WTC11 (cell line): ENCODE results near the gene PIEZO1.

Source experiments
- ATF3 ChIP-seq: sonication (generic); formaldehyde crosslinking; conservative IDR thresholded peaks from 2 replicates; pipeline ENCODE4 v1.8.1; 2022; ENCODE audit warnings: mild to moderate bottlenecking, missing genetic modification reagents
- CREB1 ChIP-seq: sonication (generic); formaldehyde crosslinking; IDR thresholded peaks from 2 replicates; pipeline ENCODE4 v1.8.0; 2023; ENCODE audit warnings: mild to moderate bottlenecking, missing genetic modification reagents
- FOXP1 ChIP-seq: sonication (generic); formaldehyde crosslinking; IDR thresholded peaks from 2 replicates; pipeline ENCODE4 v1.8.0; 2022; ENCODE audit warnings: missing genetic modification reagents, mild to moderate bottlenecking, moderate library complexity, borderline replicate concordance
- GABPB1 ChIP-seq: sonication (generic); formaldehyde crosslinking; IDR thresholded peaks from 2 replicates; pipeline ENCODE4 v1.8.1; 2023; ENCODE audit warnings: mild to moderate bottlenecking, missing genetic modification reagents
- JUN ChIP-seq: sonication (generic); formaldehyde crosslinking; IDR thresholded peaks from 2 replicates; pipeline ENCODE4 v1.8.0; 2023; ENCODE audit warnings: mild to moderate bottlenecking, missing genetic modification reagents
- MAX ChIP-seq: sonication (generic); formaldehyde crosslinking; IDR thresholded peaks from 2 replicates; pipeline ENCODE4 v1.8.0; 2022; ENCODE audit warnings: mild to moderate bottlenecking, missing genetic modification reagents
- NFYB ChIP-seq: sonication (generic); formaldehyde crosslinking; conservative IDR thresholded peaks from 2 replicates; pipeline ENCODE4 v1.8.0; 2022; ENCODE audit warnings: low read depth, missing genetic modification reagents
- NR1H2 ChIP-seq: sonication (generic); formaldehyde crosslinking; IDR thresholded peaks from 2 replicates; pipeline ENCODE4 v1.9.0; 2021; ENCODE audit warnings: mild to moderate bottlenecking, moderate library complexity, missing genetic modification reagents
- NR2C2 ChIP-seq: sonication (generic); formaldehyde crosslinking; IDR thresholded peaks from 2 replicates; pipeline ENCODE4 v1.8.0; 2022; ENCODE audit warnings: mild to moderate bottlenecking, missing genetic modification reagents
- OVOL2 ChIP-seq: fragments of 250-450 bp; sonication (Bioruptor Pico); IDR thresholded peaks from 2 replicates; pipeline ENCODE4 v1.9.0; 2021; ENCODE audit warnings: mild to moderate bottlenecking, borderline replicate concordance
- SP1 ChIP-seq: sonication (generic); formaldehyde crosslinking; conservative IDR thresholded peaks from 2 replicates; pipeline ENCODE4 v1.8.1; 2022; ENCODE audit warnings: missing genetic modification reagents
- TEAD1 ChIP-seq: sonication (generic); formaldehyde crosslinking; IDR thresholded peaks from 2 replicates; pipeline ENCODE4 v1.8.0; 2022; ENCODE audit warnings: mild to moderate bottlenecking, missing genetic modification reagents
- ZNF317 ChIP-seq: sonication (generic); formaldehyde crosslinking; IDR thresholded peaks from 2 replicates; pipeline ENCODE4 v1.8.1; 2023; ENCODE audit warnings: low read depth, mild to moderate bottlenecking, moderate library complexity, missing genetic modification reagents, borderline replicate concordance
- TF ChIP-seq, protein P1 (sequence below): fragments of 200-600 bp; IDR thresholded peaks from 2 replicates; pipeline ENCODE4 v1.8.0; 2022; ENCODE audit warnings: antibody characterized with exemption

- TF ChIP-seq TEAD1 (no peak), NFYB (CRISPR knock-in tag) (no peak), CREB1 (CRISPR knock-in tag) (no peak), FOXP1 (no peak), SP1 (CRISPR knock-in tag) (no peak), ATF3 (CRISPR knock-in tag) (no peak), JUN (CRISPR knock-in tag) (no peak), ZNF317 (no peak), NR2C2 (no peak), MAX (CRISPR knock-in tag) (no peak), OVOL2 (CRISPR knock-in tag) (no peak), GABPB1 (CRISPR knock-in tag) (no peak), NR1H2 (CRISPR knock-in tag) (no peak)
- TF ChIP-seq, protein P1, sequence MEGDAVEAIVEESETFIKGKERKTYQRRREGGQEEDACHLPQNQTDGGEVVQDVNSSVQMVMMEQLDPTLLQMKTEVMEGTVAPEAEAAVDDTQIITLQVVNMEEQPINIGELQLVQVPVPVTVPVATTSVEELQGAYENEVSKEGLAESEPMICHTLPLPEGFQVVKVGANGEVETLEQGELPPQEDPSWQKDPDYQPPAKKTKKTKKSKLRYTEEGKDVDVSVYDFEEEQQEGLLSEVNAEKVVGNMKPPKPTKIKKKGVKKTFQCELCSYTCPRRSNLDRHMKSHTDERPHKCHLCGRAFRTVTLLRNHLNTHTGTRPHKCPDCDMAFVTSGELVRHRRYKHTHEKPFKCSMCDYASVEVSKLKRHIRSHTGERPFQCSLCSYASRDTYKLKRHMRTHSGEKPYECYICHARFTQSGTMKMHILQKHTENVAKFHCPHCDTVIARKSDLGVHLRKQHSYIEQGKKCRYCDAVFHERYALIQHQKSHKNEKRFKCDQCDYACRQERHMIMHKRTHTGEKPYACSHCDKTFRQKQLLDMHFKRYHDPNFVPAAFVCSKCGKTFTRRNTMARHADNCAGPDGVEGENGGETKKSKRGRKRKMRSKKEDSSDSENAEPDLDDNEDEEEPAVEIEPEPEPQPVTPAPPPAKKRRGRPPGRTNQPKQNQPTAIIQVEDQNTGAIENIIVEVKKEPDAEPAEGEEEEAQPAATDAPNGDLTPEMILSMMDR, result no peak
Observed at GRCh38 chr16:88680554-88681083, 104.4 kb downstream of the PIEZO1 start.
